Measurements from ENCODE around the gene INPP5D.

DNA sequence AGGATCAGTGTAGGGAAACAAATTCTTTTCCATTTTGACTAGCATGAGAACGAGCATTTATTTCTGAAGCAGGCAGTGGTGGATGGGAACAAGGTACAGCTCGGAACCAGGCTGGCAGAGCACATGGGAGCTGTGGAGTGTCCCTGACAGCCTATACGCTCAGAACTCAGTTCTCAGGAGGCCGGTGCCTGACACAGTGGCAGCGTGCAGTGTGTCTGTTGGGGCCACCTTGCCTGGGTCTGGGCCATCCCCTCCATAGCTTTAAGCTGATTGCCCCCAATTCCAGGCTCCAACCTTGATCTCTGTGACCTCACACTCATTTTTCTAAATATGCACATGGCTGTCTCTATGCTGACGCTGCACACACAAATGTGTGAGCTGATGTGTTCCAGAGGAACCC, 136.9 kb downstream of the INPP5D start:
- TF ChIP-seq CEBPB (IDR thresholded peaks at IDR 0.05) (no peak), NFIC (IDR thresholded peaks at IDR 0.05) (no peak), EP300 (IDR thresholded peaks at IDR 0.05; ENCODE audit: borderline replicate concordance) (no peak), TAF1 (IDR thresholded peaks at IDR 0.05; ENCODE audit: low read depth) (no peak), REST (IDR thresholded peaks at IDR 0.05; ENCODE audit: low read depth) (no peak), RAD21 (IDR thresholded peaks at IDR 0.05; ENCODE audit: low read depth) (no peak), TEAD4 (IDR thresholded peaks at IDR 0.05) (no peak), MAX (IDR thresholded peaks at IDR 0.05) (no peak), FOXM1 (IDR thresholded peaks at IDR 0.05; ENCODE audit: borderline replicate concordance, low read depth) (no peak), YY1 (IDR thresholded peaks at IDR 0.05; ENCODE audit: low read depth) (no peak)
- TF ChIP-seq, protein P1, sequence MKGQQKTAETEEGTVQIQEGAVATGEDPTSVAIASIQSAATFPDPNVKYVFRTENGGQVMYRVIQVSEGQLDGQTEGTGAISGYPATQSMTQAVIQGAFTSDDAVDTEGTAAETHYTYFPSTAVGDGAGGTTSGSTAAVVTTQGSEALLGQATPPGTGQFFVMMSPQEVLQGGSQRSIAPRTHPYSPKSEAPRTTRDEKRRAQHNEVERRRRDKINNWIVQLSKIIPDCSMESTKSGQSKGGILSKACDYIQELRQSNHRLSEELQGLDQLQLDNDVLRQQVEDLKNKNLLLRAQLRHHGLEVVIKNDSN (IDR thresholded peaks at IDR 0.05): no peak
